A673 (cell line): Measurements from ENCODE around the gene COLQ. TPM values are rescaled to one million over a fixed set of nuclear protein-coding genes. Genes with fewer than 3 reads are reported as not detected.

Source experiments
- BruUV-seq: library from RNA; stranded (reverse); fragments of 400-500 nt; replicated peaks from 2 replicates; lab custom pipeline; 2021; lab: Mats Ljungman, UMichigan
- CTCF ChIA-PET: fragments of 300-600 bp; sonication (Branson Sonifier 250); formaldehyde crosslinking; loops from one replicate; lab custom pipeline; 2022; ENCODE audit warnings: antibody characterized with exemption; lab: Charles Lee
- POLR2A ChIA-PET: fragments of 300-600 bp; sonication (Branson Sonifier 250); formaldehyde crosslinking; loops from one replicate; lab custom pipeline; 2022; ENCODE audit warnings: antibody characterized with exemption; ENCODE audit not compliant: low non-redundant PET; lab: Charles Lee
- DNase-seq: peaks from one replicate; pipeline ENCODE4 v3.0.0-alpha.2; 2015; ENCODE audit warnings: low spot score
- H3K27ac ChIP-seq: fragments of 200-600 bp; sonication (generic); 2 replicates; pipeline ENCODE4 v1.5.1; 2016; ENCODE audit warnings: mixed run types, low read depth, mild to moderate bottlenecking, mixed read lengths, antibody characterized with exemption, low read length; ENCODE audit not compliant: poor library complexity, severe bottlenecking
- H3K27me3 ChIP-seq: fragments of 200-600 bp; sonication (generic); replicated peaks from 2 replicates; pipeline ENCODE4 v1.6.1; 2017; ENCODE audit warnings: mixed run types, low read depth, mild to moderate bottlenecking, mixed read lengths, antibody characterized with exemption, low read length; ENCODE audit not compliant: insufficient read depth, poor library complexity
- H3K36me3 ChIP-seq: fragments of 200-600 bp; sonication (generic); 2 replicates; pipeline ENCODE4 v1.6.1; 2016; ENCODE audit warnings: mixed run types, mild to moderate bottlenecking, mixed read lengths, antibody characterized with exemption, low read length; ENCODE audit not compliant: insufficient read depth, poor library complexity, severe bottlenecking
- H3K4me1 ChIP-seq: fragments of 200-600 bp; sonication (generic); 2 replicates; pipeline ENCODE4 v1.6.1; 2017; ENCODE audit warnings: mixed run types, mild to moderate bottlenecking, mixed read lengths, antibody characterized with exemption, low read length; ENCODE audit not compliant: insufficient read depth, poor library complexity, severe bottlenecking
- H3K4me3 ChIP-seq: fragments of 200-600 bp; sonication (generic); 2 replicates; pipeline ENCODE4 v1.5.1; 2016; ENCODE audit warnings: low read depth, mixed run types, mild to moderate bottlenecking, mixed read lengths, low read length; ENCODE audit not compliant: poor library complexity, severe bottlenecking
- H3K9me3 ChIP-seq: fragments of 200-600 bp; sonication (generic); 2 replicates; pipeline ENCODE4 v1.6.1; 2016; ENCODE audit warnings: mixed run types, low read depth, mild to moderate bottlenecking, mixed read lengths, antibody characterized with exemption, low read length; ENCODE audit not compliant: poor library complexity, severe bottlenecking
- CTCF ChIP-seq: fragments of 300-800, 200-600 bp; sonication (generic); conservative IDR thresholded peaks from 2 replicates; pipeline ENCODE4 v1.5.1; 2017; ENCODE audit warnings: low read depth, mild to moderate bottlenecking, antibody characterized with exemption, low read length, moderate library complexity, mixed read lengths
- EZH2 ChIP-seq: fragments of 200-600 bp; sonication (generic); IDR thresholded peaks from 2 replicates; pipeline ENCODE4 v1.6.1; 2017; ENCODE audit warnings: borderline replicate concordance, low read depth, mild to moderate bottlenecking, mixed read lengths, antibody characterized with exemption, low read length; ENCODE audit not compliant: poor library complexity, severe bottlenecking
- intact Hi-C: fragments of 100-400 bp; cut with micrococcal nuclease; formaldehyde crosslinking; loops from one replicate; pipeline ENCODE4 v1.10.0; 2022; ENCODE audit not compliant: unreplicated experiment
- total RNA-seq: library from RNA; stranded (reverse); gene quantifications from 2 replicates; pipeline ENCODE4 v1.2.3, GENCODE V29; 2021

Gene COLQ
- total RNA-seq, 1 experiment from 2014 or later: 0.21 TPM

- intact Hi-C loops: no loop called here
- CTCF ChIA-PET: no interaction called here
Observed at GRCh38 chr3:15428539-15428938, 93.0 kb downstream of the COLQ start.

GRCh38 chr3:15427981-15428380, 93.5 kb downstream of the COLQ start:
- H3K27me3 ChIP-seq: no peaks in the 10 kb centered on the region
- peak; percentile 5 for DNase-seq
- POLR2A ChIA-PET: no interaction called here
- no TSS peak for BruUV-seq
- H3K36me3 ChIP-seq: peaks cover 36% of the 10 kb centered on the region
- no peaks in the 10 kb centered on the region for H3K9me3 ChIP-seq
- CTCF ChIA-PET: no interaction called here
- peak overlapping the region; percentile 79 for H3K4me3 ChIP-seq
- peak overlapping the region; percentile 73 for H3K27ac ChIP-seq
- intact Hi-C loops: no loop called here
- H3K4me1 ChIP-seq: peaks cover 10% of the 10 kb centered on the region
- TF ChIP-seq EZH2 (no peak), CTCF (no peak)

More at GRCh38 chr3:15428539-15428938, 93.0 kb downstream of the COLQ start:
- DNase-seq: no peak
- POLR2A ChIA-PET: no interaction called here
- Histone ChIP-seq H3K27ac (peak overlapping the region; percentile 73), H3K9me3 (no peaks in the 10 kb centered on the region), H3K27me3 (no peaks in the 10 kb centered on the region), H3K4me1 (peaks cover 10% of the 10 kb centered on the region), H3K36me3 (peaks cover 36% of the 10 kb centered on the region), H3K4me3 (peak overlapping the region; percentile 79)
- BruUV-seq: TSS peak; percentile 50
- TF ChIP-seq EZH2: no peak
- no peak for TF ChIP-seq CTCF

- BruUV-seq: no TSS peak
- peaks cover 38% of the 10 kb centered on the region for H3K36me3 ChIP-seq
- ChIA-PET POLR2A (no interaction called here), CTCF (interaction anchor here (0.7 kb wide), 1 partner anchor 863 kb away, joined by 3 read pairs; no protein-coding TSS in a partner anchor)
- DNase-seq: peak; percentile 93
- H3K4me1 ChIP-seq: peaks cover 10% of the 10 kb centered on the region
- H3K9me3 ChIP-seq: no peaks in the 10 kb centered on the region
- peak within 1 kb of the TSS; percentile 79 for H3K4me3 ChIP-seq
- intact Hi-C loops: no loop called here
- H3K27ac ChIP-seq: peak within 1 kb of the TSS; percentile 73
- no peak for TF ChIP-seq EZH2
- peak; percentile 16; the same call in 1 of the 2 replicates for TF ChIP-seq CTCF
- no peaks in the 10 kb centered on the region for H3K27me3 ChIP-seq
Observed at GRCh38 chr3:15427182-15427880, 94.2 kb downstream of the COLQ start, which contains the start of the genes EAF1 and METTL6. Gene EAF1, plus strand, starts transcription at chr3:15427598. Its CDS starts 182 bp downstream, at chr3:15427780. Gene METTL6, minus strand, starts transcription at chr3:15427544. Its CDS starts 1,033 bp downstream, at chr3:15426511.
